Thyroid gland (tissue), 4 donors: ENCODE measurements around the gene SLX9.

ENCODE experiments used
- POLR2A ChIP-seq, 2 donors: fragments of 450-650 bp; IDR thresholded peaks; one replicate each; pipeline ENCODE4 v1.6.1; 2017; ENCODE audit warnings: antibody characterized with exemption in 2 of 2, mild to moderate bottlenecking in 2 of 2, moderate library complexity in 1 of 2
- TF ChIP-seq, protein P1 (sequence below), 6 experiments: fragments of 200-600 bp in 3 of 6; fragments of 450-650 bp in 3 of 6; sonication (generic) in 3 of 6; IDR thresholded peaks; one replicate each; pipeline ENCODE4 v1.5.1; 2016 to 2019; ENCODE audit warnings: antibody characterized with exemption in 6 of 6, mild to moderate bottlenecking in 2 of 6, inconsistent platforms in 1 of 6, moderate library complexity in 1 of 6

GRCh38 chr21:44998621-44999427 lies 59.0 kb downstream of the SLX9 start:
- TF ChIP-seq, protein P1, sequence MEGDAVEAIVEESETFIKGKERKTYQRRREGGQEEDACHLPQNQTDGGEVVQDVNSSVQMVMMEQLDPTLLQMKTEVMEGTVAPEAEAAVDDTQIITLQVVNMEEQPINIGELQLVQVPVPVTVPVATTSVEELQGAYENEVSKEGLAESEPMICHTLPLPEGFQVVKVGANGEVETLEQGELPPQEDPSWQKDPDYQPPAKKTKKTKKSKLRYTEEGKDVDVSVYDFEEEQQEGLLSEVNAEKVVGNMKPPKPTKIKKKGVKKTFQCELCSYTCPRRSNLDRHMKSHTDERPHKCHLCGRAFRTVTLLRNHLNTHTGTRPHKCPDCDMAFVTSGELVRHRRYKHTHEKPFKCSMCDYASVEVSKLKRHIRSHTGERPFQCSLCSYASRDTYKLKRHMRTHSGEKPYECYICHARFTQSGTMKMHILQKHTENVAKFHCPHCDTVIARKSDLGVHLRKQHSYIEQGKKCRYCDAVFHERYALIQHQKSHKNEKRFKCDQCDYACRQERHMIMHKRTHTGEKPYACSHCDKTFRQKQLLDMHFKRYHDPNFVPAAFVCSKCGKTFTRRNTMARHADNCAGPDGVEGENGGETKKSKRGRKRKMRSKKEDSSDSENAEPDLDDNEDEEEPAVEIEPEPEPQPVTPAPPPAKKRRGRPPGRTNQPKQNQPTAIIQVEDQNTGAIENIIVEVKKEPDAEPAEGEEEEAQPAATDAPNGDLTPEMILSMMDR (IDR thresholded peaks at IDR 0.05), result no peak
- TF ChIP-seq POLR2A (IDR thresholded peaks at IDR 0.05), result no peak
